GM23338 (cell line): ENCODE measurements around the gene SERPINH1. TPM values are rescaled to one million over a fixed set of nuclear protein-coding genes. Genes with fewer than 3 reads are reported as not detected.

ENCODE experiments used
- ATAC-seq: fragments of 200-7000 bp; cut with Tn5 transposase; 3 replicates; pipeline ENCODE4 v1.9.1; 2020
- DNase-seq: peaks from one replicate; pipeline ENCODE4 v3.0.0-alpha.2; 2015; ENCODE audit warnings: low spot score
- H2AFZ ChIP-seq: fragments of 200-600 bp; sonication (generic); 2 replicates; pipeline ENCODE4 v1.8.0; 2016; ENCODE audit warnings: antibody characterized with exemption, mild to moderate bottlenecking, moderate library complexity
- H3F3A ChIP-seq: fragments of 200-600 bp; sonication (generic); replicated peaks from 2 replicates; pipeline ENCODE4 v1.8.0; 2017; ENCODE audit warnings: antibody characterized with exemption, mixed run types, low read depth
- H3K27ac ChIP-seq: fragments of 200-600 bp; sonication (generic); 2 replicates; pipeline ENCODE4 v1.6.1; 2016; ENCODE audit warnings: low read depth
- H3K27me3 ChIP-seq: fragments of 200-600 bp; sonication (generic); 2 replicates; pipeline ENCODE4 v1.8.0; 2016; ENCODE audit warnings: mild to moderate bottlenecking, mixed run types, moderate library complexity; ENCODE audit not compliant: insufficient read depth
- H3K36me3 ChIP-seq: fragments of 200-600 bp; sonication (generic); 2 replicates; pipeline ENCODE4 v1.8.0; 2016; ENCODE audit warnings: mild to moderate bottlenecking; ENCODE audit not compliant: insufficient read depth
- H3K4me1 ChIP-seq: fragments of 200-600 bp; sonication (generic); 2 replicates; pipeline ENCODE4 v1.8.0; 2016; ENCODE audit warnings: mild to moderate bottlenecking, moderate library complexity; ENCODE audit not compliant: insufficient read depth
- H3K4me2 ChIP-seq: fragments of 200-600 bp; sonication (generic); 2 replicates; pipeline ENCODE4 v1.7.1; 2017; ENCODE audit warnings: mixed run types
- H3K4me3 ChIP-seq: fragments of 200-600 bp; sonication (generic); 2 replicates; pipeline ENCODE4 v1.6.1; 2016; ENCODE audit warnings: mixed run types
- H3K79me2 ChIP-seq: fragments of 200-600 bp; sonication (generic); replicated peaks from 2 replicates; pipeline ENCODE4 v1.8.0; 2017; ENCODE audit warnings: mild to moderate bottlenecking; ENCODE audit not compliant: insufficient read depth
- H3K9me2 ChIP-seq: fragments of 200-600 bp; sonication (generic); 2 replicates; pipeline ENCODE4 v1.8.0; 2017; ENCODE audit not compliant: insufficient read depth
- H4K20me1 ChIP-seq: fragments of 200-600 bp; sonication (generic); replicated peaks from 2 replicates; pipeline ENCODE4 v1.8.0; 2017; ENCODE audit warnings: mild to moderate bottlenecking; ENCODE audit not compliant: insufficient read depth
- H3K27ac Mint-ChIP-seq: 2 replicates; pipeline ENCODE4 v1.8.0; 2020; ENCODE audit warnings: inconsistent platforms, mild to moderate bottlenecking, moderate library complexity, mixed read lengths
- H3K27me3 Mint-ChIP-seq: 3 replicates; pipeline ENCODE4 v1.8.0; 2022; ENCODE audit warnings: low read depth, mild to moderate bottlenecking, moderate library complexity, mixed read lengths, inconsistent platforms; ENCODE audit not compliant: insufficient read depth, poor library complexity
- H3K36me3 Mint-ChIP-seq: 3 replicates; pipeline ENCODE4 v1.8.0; 2021; ENCODE audit warnings: low read depth, mild to moderate bottlenecking, inconsistent platforms, moderate library complexity, mixed read lengths
- H3K4me1 Mint-ChIP-seq: 3 replicates; pipeline ENCODE4 v1.8.0; 2020; ENCODE audit warnings: mild to moderate bottlenecking, inconsistent platforms, mixed read lengths
- H3K4me3 Mint-ChIP-seq: 3 replicates; pipeline ENCODE4 v1.8.0; 2021; ENCODE audit warnings: moderate library complexity, mild to moderate bottlenecking, inconsistent platforms, mixed read lengths
- H3K9me3 Mint-ChIP-seq: 3 replicates; pipeline ENCODE4 v1.8.0; 2020; ENCODE audit warnings: moderate library complexity, mild to moderate bottlenecking, inconsistent platforms, mixed read lengths
- EZH2 ChIP-seq: fragments of 200-600 bp; sonication (generic); IDR thresholded peaks from one replicate; pipeline ENCODE4 v1.8.0; 2017; ENCODE audit warnings: antibody characterized with exemption, mild to moderate bottlenecking, low read depth; ENCODE audit not compliant: unreplicated experiment
- EZH2phosphoT487 ChIP-seq: fragments of 200-600 bp; sonication (generic); IDR thresholded peaks from one replicate; pipeline ENCODE4 v1.8.1; 2018; ENCODE audit warnings: antibody characterized with exemption; ENCODE audit not compliant: unreplicated experiment
- POLR2AphosphoS5 ChIP-seq: IDR thresholded peaks from 2 replicates; pipeline ENCODE4 v1.6.1; 2016; ENCODE audit warnings: antibody characterized with exemption, low read depth
- polyA plus RNA-seq: library from polyadenylated mRNA; unstranded; fragments of >200 nt; fragmentation: Nextera tagmentation; extraction: Ambion mirVana; gene quantifications from 2 replicates; pipeline ENCODE4 v1.2.1, GENCODE V29; 2016
- total RNA-seq: library from RNA; depleted of rRNA; stranded (reverse); fragments of >200 nt; shearing (Covaris generic); gene quantifications from 2 replicates; pipeline ENCODE4 v1.2.3, GENCODE V29; 2014
- TF ChIP-seq, protein P1 (sequence below), 2 experiments: fragments of 200-600 bp in 1 of 2; sonication (generic) in 1 of 2; conservative IDR thresholded peaks; 2 replicates each; pipeline versions ENCODE4 v1.5.1 to v1.6.1; 2016 to 2017; ENCODE audit warnings: antibody characterized with exemption in 2 of 2, low read depth in 2 of 2, mild to moderate bottlenecking in 2 of 2, moderate library complexity in 1 of 2
- TF ChIP-seq, protein P2 (sequence below): IDR thresholded peaks from one replicate; pipeline ENCODE4 v1.6.1; 2018; ENCODE audit warnings: antibody characterized with exemption; ENCODE audit not compliant: unreplicated experiment

The SERPINH1 gene
- total and polyA plus RNA-seq, 2 experiments from 2014 or later, result 238 to 1,217 TPM

DNA sequence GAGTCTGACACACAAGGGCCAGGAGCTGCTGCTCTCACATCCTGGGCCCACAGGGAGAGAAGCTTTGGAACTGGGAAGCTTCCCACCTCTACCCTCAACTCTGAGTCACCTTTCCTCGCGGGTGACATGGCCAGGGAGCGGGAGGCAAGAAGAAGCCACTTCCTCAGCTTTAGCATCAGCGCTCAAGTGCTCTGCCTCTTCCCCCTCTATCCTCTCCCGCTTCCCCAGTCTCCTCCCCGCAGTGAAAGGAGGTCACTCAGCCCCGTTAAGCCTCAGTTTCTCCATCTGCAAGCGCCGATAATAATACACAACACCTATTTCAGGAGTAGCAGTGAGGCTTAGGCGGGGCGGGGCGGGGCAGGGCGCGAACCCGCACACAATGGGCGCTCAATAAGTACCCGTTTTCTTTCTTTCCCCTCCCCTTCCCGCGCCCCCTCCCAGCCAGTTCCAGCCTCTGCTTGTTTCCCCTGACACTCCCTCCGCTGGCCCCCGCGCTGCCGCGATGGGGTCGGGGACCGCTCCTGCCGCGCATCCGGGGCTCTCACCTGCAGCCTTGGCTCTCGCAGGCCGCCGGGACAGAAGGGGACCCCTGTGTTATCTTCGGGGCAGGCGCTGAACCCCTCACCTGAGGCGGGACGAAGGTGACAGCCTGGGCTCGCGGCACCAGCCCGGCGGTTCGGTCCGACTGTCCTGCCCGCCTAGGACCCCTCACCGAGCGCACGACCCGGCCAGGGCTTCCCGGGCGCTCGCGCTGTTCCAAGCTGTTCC, 37.2 kb upstream of the SERPINH1 start:
- H3F3A ChIP-seq, result peaks cover 6% of the 10 kb centered on the region; the same call in 1 of the 2 replicates
- H3K4me2 ChIP-seq, result peak overlapping the region; percentile 95
- Mint-ChIP-seq H3K4me1 (peaks cover 13% of the 10 kb centered on the region), H3K27me3 (peaks cover 34% of the 10 kb centered on the region), H3K36me3 (no peaks in the 10 kb centered on the region), H3K27ac (no peak overlapping the region), H3K9me3 (no peaks in the 10 kb centered on the region), H3K4me3 (peak overlapping the region; percentile 76)
- ATAC-seq (peak; percentile 33), DNase-seq (peak; percentile 46)
- peak overlapping the region; percentile 95 for H2AFZ ChIP-seq
- H3K4me1 ChIP-seq, result 0 out of 2 replicates have a peak, but pooled peaks cover 5% of the 10 kb centered on the region
- H3K27me3 ChIP-seq, result peaks cover 41% of the 10 kb centered on the region
- H3K79me2 ChIP-seq, result no peaks in the 10 kb centered on the region; the same call in 1 of the 2 replicates
- no peaks in the 10 kb centered on the region for H3K9me2 ChIP-seq
- H3K4me3 ChIP-seq, result peak overlapping the region; percentile 85
- peak; percentile 63 for TF ChIP-seq EZH2
- TF ChIP-seq, protein P1, sequence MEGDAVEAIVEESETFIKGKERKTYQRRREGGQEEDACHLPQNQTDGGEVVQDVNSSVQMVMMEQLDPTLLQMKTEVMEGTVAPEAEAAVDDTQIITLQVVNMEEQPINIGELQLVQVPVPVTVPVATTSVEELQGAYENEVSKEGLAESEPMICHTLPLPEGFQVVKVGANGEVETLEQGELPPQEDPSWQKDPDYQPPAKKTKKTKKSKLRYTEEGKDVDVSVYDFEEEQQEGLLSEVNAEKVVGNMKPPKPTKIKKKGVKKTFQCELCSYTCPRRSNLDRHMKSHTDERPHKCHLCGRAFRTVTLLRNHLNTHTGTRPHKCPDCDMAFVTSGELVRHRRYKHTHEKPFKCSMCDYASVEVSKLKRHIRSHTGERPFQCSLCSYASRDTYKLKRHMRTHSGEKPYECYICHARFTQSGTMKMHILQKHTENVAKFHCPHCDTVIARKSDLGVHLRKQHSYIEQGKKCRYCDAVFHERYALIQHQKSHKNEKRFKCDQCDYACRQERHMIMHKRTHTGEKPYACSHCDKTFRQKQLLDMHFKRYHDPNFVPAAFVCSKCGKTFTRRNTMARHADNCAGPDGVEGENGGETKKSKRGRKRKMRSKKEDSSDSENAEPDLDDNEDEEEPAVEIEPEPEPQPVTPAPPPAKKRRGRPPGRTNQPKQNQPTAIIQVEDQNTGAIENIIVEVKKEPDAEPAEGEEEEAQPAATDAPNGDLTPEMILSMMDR (conservative IDR thresholded peaks at IDR 0.05; ENCODE audit: low read depth in 2 of 2), result no peak
- TF ChIP-seq, protein P2, sequence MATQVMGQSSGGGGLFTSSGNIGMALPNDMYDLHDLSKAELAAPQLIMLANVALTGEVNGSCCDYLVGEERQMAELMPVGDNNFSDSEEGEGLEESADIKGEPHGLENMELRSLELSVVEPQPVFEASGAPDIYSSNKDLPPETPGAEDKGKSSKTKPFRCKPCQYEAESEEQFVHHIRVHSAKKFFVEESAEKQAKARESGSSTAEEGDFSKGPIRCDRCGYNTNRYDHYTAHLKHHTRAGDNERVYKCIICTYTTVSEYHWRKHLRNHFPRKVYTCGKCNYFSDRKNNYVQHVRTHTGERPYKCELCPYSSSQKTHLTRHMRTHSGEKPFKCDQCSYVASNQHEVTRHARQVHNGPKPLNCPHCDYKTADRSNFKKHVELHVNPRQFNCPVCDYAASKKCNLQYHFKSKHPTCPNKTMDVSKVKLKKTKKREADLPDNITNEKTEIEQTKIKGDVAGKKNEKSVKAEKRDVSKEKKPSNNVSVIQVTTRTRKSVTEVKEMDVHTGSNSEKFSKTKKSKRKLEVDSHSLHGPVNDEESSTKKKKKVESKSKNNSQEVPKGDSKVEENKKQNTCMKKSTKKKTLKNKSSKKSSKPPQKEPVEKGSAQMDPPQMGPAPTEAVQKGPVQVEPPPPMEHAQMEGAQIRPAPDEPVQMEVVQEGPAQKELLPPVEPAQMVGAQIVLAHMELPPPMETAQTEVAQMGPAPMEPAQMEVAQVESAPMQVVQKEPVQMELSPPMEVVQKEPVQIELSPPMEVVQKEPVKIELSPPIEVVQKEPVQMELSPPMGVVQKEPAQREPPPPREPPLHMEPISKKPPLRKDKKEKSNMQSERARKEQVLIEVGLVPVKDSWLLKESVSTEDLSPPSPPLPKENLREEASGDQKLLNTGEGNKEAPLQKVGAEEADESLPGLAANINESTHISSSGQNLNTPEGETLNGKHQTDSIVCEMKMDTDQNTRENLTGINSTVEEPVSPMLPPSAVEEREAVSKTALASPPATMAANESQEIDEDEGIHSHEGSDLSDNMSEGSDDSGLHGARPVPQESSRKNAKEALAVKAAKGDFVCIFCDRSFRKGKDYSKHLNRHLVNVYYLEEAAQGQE, result no peak
- no peaks in the 10 kb centered on the region for H3K36me3 ChIP-seq
- H4K20me1 ChIP-seq, result no peaks in the 10 kb centered on the region
- H3K27ac ChIP-seq, result no peak overlapping the region

DNA sequence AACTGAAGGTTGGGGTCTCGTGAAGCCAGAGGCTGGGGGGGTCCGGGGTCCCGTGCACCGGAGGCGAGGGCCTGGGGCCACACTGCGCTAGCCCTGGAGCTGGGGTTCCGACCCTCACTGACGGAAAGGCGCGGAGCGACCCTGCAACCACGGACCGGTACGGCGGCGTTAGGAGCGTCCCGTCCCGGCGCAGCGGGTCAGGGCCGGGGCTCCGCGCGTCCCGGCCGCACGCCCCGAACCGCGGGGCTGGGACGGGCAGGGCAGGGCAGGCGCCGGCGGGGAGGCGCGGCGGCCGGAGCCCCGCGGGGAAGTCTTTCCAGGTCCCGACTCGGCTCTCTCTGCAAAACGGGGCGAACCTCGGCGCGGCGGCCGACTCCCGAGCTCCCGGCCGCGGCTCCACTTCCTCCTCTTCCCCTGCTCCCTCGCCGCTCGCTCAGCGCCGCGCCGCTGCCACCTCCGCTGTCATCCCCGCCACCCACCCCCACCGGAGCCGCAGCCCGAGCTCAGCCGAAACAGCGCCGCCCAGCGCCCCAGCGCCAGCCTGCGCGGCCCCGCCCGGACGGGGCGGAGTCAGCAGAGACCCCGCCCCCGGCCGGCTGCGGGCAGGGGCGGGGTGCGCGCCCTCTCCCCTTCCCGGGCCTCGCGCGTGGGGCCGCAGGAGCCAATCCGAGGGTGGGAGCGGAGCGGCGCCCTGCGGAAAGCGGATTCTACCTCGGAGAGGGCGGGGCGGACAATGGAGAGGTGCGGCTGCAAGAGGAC, 36.4 kb upstream of the SERPINH1 start, which contains the start of gene GDPD5:
Gene GDPD5 (minus strand): TSS at position 509 of the 759 bp plus-strand sequence. CDS start 48,206 bp downstream, outside the sequence.
- Histone ChIP-seq H3F3A (peaks cover 6% of the 10 kb centered on the region; the same call in 1 of the 2 replicates), H3K4me3 (peak within 1 kb of the TSS; percentile 85), H3K79me2 (no peaks in the 10 kb centered on the region; the same call in 1 of the 2 replicates), H3K4me1 (0 out of 2 replicates have a peak, but pooled peaks cover 5% of the 10 kb centered on the region), H3K9me2 (no peaks in the 10 kb centered on the region), H3K4me2 (peak within 1 kb of the TSS; percentile 95), H3K27ac (no peak within 1 kb of the TSS), H2AFZ (peak within 1 kb of the TSS; percentile 95), H3K27me3 (peaks cover 41% of the 10 kb centered on the region), H3K36me3 (no peaks in the 10 kb centered on the region), H4K20me1 (no peaks in the 10 kb centered on the region)
- peak within 1 kb of the TSS; percentile 56 for H3K27ac Mint-ChIP-seq
- peak within 1 kb of the TSS; percentile 86 for H3K4me3 Mint-ChIP-seq
- TF ChIP-seq, protein P1 (conservative IDR thresholded peaks at IDR 0.05; ENCODE audit: low read depth in 2 of 2), result peak in 1 of 2 experiments; percentile 58; a peak in 3 of 4 replicates
- TF ChIP-seq EZH2phosphoT487 (no peak), POLR2AphosphoS5 (peak; percentile 62), EZH2 (no peak)
- H3K27me3 Mint-ChIP-seq, result peaks cover 37% of the 10 kb centered on the region
- ATAC-seq (peak; percentile 68), DNase-seq (peak; percentile 92)
- H3K4me1 Mint-ChIP-seq, result peaks cover 13% of the 10 kb centered on the region
- no peaks in the 10 kb centered on the region for H3K9me3 Mint-ChIP-seq
- H3K36me3 Mint-ChIP-seq, result no peaks in the 10 kb centered on the region
